ENCODE measurements around the gene TNFRSF18.
"Not testable (repeated sequence)": the region's sequence is repeated elsewhere in the genome, so short reads cannot be mapped to it uniquely, and the experiment has no call there.

The TNFRSF18 gene, protein sequence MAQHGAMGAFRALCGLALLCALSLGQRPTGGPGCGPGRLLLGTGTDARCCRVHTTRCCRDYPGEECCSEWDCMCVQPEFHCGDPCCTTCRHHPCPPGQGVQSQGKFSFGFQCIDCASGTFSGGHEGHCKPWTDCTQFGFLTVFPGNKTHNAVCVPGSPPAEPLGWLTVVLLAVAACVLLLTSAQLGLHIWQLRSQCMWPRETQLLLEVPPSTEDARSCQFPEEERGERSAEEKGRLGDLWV

DNA sequence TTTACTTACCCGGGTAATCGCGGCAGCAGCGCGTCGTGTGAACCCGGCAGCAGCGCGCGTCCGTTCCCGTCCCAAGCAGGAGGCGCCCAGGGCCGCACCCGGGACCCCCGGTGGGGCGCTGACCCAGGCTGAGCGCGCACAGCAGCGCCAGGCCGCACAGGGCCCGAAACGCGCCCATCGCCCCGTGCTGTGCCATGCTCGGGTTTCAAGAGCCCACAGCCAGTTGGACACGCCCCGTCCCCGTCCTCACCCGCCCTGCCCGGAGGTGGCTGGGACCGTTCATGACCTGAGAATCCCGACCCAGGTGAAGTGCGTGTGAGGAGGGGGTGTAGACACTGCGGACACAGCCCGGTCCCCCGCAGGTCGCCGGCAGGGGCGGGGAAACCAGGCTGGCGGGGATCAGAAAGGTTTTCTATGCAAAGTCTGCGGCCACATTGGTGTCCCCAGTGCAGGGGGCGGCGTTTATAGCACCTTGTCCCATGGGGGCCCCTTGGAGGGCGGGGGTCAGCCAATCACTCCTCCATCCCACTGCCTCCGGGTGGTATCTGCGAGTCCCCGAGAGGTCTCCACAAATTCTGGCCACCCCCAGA lies at the start of gene TNFRSF18:
TNFRSF18 (minus strand) TSS at position 217 of the 590 bp plus-strand sequence; CDS start at position 196, 21 bp downstream.
- no peak for DNase-seq (ENCODE audit: low read depth in 2 of 2, low spot score in 1 of 2)

DNA sequence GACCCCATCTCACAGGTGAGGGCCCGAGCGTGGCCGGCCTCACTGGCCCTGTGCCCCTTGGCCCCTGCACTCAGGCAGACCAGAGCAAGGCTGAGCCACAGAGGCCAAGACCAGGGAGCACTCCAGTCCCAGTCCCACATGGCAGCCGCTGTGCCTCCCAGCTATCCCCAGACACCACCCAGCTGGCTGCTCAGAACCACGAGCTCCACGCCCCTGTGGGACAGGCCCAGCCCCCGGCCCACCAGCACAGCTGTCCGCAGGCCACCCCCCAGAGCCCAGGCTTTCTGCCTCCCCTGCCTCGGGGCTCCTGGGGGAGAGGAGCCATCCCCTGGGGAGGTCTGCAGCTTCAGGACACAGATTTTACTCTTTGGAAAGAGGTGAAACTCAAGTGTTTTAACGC lies 49.2 kb upstream of the TNFRSF18 start:
- no peak for DNase-seq (ENCODE audit: low read depth in 2 of 2, low spot score in 1 of 2)

DNA sequence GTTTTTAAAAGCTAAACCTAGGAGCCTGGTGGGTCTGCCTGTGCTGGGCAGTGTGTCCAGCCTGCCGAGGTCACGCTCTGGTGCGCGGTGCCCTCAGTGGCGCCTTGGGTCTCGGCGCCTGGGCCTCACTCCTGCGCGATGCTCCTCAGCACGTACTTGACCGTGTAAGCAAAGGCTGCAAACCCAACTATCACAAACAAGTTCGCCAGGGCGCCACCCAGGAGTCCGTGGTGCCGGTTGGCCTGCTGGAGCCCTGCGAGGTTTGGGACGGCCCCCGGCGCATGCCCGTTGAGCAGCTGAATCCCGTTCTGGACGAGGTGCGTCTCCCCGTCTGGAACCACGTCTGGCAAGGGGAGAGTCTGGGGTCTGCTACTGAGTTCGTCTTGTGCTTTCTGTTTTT lies 48.7 kb upstream of the TNFRSF18 start:
- no peak for DNase-seq (ENCODE audit: low read depth in 2 of 2, low spot score in 1 of 2)

DNA sequence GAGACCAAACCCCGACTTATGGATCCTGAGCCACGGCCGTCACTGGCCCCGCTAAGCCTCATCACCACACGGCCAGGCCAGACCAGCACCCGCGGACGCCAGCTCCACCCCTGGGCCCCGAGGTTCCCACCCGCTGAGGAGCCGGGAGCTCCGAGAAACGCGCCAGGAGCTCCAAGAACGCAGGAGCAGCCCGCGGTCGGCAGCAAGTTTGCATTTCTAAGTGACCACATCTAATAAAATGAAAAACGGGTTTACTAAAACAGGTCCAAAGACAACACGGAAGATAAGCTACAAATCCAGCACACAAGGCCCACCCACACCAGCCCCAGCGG lies 48.2 kb upstream of the TNFRSF18 start:
- DNase-seq (ENCODE audit: low read depth in 2 of 2, low spot score in 1 of 2): no peak

DNA sequence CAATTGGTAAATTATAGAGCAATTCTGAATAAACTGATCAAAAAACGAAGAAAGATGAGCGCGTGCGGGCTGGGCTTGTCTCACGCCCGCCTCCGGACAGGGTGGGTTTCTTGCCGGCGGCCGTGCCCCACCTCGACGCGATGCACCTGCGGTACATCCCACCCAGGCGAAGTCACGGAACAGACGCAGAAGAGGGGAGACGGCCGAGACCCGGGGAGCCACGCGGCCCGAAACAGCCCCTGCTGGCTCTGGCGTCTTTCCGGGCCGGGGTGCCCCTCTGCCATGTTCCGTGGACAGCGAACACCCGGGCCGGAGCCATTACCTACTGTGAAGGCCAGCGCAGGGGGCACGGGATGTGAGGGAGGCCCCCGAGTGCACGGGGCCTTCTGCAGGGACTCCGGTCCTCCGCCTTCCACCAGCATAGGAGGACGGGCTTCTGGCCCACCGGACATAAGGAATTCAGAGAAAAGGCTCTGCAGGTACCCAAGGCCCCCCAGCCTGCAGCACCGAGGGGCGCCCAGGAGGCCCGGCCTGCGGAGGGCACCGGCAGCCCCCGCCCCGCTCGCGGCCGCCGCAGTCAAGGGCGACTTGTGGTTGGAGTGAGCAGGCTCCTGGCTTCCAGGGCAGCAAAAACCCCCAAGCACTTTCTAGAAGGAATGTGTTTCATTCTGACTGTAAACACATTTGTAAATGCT lies 47.7 kb upstream of the TNFRSF18 start:
- DNase-seq (ENCODE audit: low read depth in 2 of 2, low spot score in 1 of 2): no peak

DNA sequence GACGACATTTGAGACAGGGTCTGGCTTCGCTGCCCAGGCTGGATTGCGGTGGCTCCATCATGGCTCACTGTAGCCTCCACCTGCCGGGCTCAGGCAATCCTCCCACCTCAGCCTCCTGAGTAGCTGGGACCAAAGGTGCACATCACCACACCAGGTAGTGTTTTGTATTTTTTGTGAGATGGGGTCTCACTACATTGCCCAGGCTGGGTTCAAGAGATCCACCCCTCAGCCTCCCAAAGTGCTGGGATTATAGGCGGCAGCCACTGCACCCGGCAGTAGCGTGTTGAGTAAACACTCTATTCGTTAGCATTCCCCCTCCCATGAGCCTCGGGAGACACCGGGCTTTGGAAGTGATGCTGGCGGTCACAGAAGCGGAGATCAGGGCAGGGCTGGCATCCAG lies 46.9 kb upstream of the TNFRSF18 start:
- no peak for DNase-seq (ENCODE audit: low read depth in 2 of 2, low spot score in 1 of 2)

DNA sequence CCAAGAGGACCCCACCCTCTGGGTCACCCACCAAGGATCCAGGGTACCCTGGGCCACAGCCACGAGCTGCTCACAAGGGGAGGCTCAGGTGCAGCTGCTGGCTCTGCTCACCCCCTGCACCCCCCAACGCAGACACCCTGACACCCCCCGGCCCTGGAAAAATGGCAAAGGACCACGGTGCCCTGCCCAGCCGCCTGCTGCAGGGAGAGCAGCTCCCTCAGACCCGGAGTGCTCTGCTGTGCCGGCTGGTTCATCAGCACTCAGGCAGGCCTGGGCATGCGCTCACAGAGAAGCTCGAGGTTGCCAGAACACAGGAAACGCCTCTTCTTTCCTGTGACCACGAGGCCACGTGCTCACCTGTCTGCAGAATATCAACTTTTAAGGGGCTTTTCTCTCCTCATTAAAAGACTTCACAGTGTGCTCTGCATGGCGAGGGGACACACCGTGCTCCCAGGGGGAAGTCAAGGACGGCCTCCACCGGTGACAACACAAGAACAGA lies 44.4 kb upstream of the TNFRSF18 start:
- DNase-seq (ENCODE audit: low read depth in 2 of 2, low spot score in 1 of 2): peak in 1 of 2 donors; percentile 27

DNA sequence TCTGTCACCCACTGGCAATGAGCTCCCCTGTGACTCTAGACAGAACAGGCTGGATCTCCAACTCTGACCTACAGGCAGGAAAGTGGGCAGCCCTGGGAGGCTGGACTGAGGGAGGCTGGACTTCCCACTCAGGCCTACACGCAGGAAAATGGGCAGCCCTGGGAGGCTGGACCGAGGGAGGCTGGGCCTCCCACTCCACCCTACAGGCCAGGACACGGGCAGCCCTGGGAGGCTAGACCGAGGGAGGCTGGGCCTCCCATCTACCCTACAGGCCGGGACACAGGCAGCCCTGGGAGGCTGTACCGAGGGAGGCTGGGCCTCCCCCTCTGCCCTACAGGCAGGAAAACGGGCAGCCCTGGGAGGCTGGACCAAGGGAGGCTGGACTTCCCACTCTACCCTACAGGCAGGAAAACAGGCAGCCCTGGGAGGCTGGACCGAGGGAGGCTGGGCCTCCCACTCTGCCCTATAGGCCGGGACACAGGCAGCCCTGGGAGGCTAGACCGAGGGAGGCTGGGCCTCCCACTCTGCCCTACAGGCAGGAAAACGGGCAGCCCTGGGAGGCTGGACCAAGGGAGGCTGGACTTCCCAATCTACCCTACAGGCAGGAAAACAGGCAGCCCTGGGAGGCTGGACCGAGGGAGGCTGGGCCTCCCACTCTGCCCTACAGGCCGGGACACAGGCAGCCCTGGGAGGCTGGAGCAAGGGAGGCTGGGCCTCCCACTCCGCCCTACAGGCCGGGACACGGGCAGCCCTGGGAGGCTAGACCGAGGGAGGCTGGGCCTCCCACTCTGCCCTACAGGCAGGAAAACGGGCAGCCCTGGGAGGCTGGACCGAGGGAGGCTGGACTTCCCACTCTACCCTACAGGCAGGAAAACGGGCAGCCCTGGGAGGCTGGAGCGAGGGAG lies 41.9 kb upstream of the TNFRSF18 start:
- DNase-seq (ENCODE audit: low read depth in 2 of 2, low spot score in 1 of 2): not testable (repeated sequence)

DNA sequence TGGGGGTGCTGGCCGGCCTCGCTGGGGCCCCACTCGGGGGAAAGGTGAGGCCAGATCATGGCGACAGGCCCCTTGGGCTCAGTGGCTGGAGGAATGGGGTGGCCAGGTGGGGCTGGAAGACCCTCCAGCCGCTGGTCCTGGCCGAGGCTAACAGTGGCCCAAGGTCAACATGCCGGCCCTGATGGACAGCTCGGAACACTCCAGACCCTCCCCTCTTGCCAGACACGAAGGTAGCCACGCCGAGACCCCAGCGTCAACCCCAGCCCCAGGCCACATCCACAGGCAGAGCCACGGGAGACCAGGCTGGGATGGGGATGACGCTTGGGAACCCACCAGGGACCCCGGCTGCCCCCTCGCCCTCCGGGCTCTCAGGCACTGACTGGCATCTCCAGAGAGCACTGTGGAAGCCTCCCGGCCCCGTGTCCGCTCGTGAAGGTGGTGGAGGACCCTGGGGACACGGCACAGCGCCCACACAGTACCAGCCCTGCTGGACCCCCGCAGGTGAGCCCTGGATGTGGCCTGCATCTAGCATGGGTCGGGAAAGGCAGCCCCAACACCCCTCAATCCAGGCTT lies 41.0 kb upstream of the TNFRSF18 start:
- DNase-seq (ENCODE audit: low read depth in 2 of 2, low spot score in 1 of 2): no peak

DNA sequence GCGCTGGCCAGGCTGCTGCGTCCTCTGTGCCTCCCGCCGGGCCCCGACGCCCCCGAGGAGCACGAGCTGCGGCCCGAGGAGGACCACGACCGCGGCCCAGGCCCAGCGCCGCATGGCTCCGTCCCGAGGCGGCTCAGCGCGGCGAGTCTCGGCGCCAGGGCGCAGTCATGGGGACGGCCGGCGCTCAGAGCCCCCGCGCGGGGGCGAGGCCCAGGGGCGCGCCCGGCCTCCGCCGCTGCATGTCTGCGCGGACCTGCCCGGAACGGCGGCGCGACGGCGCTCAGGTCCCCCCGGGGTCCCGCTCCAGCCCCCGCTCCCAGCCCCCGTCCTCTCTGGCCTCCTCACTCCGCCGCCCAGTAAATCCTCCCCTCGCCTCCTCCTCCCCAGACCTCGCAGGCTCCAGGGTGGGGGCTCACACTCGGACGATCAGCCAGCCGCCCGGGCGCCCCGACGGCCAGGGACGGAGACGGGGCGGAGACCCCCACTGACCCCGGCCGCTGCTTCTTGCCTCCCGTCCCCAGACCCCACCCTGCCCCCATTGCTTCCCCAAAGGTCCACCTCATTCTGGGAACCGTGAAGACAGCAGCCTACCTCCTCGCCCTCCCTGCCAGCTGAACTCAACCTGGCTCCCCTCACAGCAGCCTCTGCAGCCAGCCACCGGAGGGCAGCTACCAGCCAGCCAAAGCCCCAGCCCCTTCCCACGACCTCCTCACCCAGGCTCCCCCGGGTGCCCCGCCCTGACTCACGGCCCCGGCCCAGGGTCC lies 40.4 kb upstream of the TNFRSF18 start, which contains the start of gene C1QTNF12:
C1QTNF12 (minus strand) TSS at position 146 of the 764 bp plus-strand sequence; CDS start at position 114, 32 bp downstream.
- DNase-seq (ENCODE audit: low read depth in 2 of 2, low spot score in 1 of 2): no peak

DNA sequence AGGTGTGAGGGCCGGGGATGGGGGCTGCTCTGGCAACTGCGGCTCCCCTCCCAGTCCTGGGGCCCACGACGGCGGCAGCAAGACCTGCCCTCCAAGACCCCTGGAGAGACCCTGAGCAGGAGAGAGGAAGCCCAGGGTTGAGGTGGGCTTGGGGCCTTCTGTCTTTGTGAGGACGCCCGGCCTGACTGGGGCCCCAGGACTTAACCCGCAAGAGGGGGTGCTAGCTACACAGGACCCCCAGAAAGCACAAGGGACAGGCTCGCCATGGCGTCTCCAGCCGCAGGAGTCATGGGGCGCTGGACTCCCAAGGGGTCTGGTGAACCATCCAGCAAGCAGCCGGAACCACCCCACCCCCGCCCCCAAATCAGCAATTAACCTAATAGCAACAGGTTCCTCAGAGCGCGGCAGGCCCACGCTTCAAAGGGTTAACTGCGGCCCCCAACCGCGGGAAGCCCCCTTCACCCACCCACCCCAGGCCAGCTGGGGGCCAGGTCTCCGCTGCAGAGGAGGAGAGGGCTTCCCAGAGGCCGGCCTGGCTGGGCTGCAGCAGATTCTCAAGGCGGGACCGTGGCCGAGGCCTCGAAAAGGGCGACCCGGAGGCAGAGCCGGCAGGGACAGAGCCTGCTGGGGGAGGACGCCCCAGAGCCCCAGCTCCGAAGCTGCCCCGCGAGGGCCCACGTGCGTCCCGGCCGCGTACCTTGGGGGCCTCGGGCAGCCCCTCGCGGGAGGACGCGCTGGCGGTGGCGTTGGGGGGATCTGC lies 39.6 kb upstream of the TNFRSF18 start:
- no peak for DNase-seq (ENCODE audit: low read depth in 2 of 2, low spot score in 1 of 2)

DNA sequence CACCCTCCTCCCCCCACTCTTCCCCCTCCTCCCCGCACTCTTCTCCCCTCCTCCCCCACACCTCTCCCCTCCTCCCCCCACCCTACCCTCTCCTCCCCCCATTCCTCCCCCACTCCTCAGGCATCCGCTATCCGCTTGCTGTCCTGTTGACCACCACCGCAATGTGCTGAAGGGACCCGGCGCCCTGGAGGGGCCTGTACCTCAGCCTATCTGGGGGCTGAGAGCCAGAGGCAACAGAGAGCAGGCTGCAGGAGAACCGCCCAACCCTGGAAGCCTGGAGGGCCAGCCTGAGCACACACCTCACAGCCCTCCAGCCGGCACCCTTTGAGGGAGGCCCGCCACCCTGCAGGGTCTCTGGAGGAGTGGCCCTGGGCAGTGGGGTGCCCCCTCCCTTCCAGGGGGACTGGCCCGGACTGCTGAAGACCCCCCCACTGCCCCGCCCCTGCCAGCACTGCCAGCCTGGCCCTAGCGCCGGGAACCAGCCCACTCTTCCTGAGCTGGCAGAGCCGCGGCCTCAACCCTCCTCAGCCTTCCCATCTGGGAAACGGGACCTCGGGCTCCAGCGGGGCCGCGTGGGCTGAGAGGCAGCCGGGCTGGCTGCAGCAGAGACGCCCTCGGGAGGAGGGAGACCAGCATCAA lies 38.9 kb upstream of the TNFRSF18 start:
- no peak for DNase-seq (ENCODE audit: low read depth in 2 of 2, low spot score in 1 of 2)

DNA sequence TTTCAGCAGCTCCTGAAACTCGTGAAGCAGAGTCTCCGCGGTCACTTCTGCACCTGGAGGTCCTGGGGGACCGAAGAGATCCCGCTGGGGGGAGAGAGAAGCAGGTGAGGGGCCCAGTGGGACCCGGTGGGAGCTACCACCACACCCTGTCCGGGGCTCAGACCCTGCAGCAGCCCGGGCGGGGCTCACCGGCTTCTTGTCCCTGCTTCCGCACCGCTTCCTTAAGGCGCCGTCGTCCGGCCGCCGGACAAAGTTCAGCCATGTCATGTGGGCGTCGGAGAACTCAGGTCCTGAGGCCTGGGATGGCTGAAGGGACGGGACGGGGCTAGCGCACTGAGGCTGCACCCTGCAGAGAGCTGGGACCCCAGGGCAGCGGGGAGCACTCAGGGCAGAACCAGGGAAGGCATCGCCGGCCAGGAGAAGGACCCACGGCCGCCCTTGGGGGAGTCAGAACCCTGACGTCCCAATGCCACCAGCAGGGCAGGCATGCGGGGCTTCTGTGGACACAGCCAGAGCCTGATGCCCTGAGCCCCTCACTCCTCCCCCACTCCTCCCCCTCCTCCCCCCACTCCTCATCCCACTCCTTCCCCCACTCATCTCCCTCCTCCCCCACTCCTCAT lies 37.9 kb upstream of the TNFRSF18 start:
- DNase-seq (ENCODE audit: low read depth in 2 of 2, low spot score in 1 of 2): no peak

DNA sequence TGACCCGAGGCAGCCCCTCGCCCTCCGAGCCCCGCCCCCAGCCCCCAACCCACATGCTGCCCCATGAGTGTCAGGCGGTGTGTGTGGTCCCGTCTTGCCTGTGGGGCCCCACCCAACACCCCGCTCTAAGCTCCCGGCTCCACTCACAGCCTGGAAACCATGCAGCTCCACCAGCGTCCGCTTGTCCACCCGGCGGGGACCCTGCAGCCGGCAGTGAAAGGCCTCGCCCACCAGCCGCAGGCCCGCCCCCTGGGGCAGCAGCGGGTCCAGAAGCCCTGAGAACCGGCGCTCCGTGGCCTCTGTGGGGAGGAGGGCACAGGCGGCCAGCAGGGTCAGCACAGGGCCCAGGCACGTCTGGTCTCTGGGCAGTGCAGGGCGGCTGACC lies 37.4 kb upstream of the TNFRSF18 start:
- DNase-seq (ENCODE audit: low read depth in 2 of 2, low spot score in 1 of 2): no peak

DNA sequence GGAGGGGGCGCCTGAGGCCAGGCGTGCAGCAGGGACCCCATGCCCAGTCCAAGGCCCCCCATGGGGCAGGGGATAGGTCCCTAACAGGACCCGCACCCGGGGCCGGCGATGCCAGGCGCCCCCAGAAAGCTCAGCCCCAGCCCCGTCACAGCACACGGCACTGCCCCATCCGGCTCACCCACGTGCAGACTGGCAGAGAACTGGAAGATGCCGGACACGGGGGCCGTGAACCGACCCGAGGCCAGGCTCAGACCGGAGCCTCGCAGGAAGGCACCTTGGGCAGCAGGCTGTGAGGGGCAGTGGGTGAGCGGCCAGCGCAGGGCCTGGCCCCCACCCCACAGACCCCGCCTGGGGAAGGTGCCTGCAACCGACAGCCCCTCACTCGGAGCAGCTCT lies 36.9 kb upstream of the TNFRSF18 start:
- DNase-seq (ENCODE audit: low read depth in 2 of 2, low spot score in 1 of 2): no peak

DNA sequence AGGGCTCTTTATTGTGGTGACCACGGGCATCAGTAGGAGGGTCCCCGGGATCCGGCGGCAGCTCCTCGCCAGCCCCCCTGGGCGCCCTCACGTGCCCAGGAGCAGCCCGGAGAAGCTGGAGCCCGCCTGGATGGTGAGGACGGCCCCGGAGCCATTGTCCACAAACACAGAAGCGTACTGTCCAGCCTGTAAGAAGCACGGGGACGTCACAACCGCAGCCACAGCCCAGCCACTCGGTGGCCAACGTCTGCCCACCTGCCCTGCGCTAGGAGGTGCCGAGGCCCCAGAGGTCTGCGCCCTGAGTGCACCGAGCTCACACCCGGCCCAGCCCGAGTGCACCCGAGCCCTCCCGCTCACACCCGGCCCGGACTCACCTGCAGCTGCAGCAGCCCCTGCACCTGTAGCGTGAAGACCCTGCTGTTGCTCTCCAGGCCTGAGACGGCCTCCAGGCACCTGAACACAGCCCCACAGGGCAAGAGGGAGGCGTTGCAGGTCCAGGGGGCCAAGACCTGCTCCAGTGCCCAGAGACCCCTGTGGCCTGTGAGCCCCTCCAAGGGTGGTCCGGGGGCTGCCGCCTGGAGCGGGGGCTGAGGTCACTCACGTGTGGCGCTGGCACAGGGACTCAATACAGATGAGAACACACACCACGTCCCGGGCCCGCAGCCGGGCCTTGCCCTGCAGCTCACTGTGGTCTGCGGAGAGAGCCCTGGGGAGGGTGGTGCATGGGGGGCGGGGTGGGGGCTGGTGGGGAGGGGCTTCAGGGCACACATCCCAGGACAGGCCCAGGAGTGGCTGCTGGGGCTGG lies 36.3 kb upstream of the TNFRSF18 start:
- no peak for DNase-seq (ENCODE audit: low read depth in 2 of 2, low spot score in 1 of 2)

DNA sequence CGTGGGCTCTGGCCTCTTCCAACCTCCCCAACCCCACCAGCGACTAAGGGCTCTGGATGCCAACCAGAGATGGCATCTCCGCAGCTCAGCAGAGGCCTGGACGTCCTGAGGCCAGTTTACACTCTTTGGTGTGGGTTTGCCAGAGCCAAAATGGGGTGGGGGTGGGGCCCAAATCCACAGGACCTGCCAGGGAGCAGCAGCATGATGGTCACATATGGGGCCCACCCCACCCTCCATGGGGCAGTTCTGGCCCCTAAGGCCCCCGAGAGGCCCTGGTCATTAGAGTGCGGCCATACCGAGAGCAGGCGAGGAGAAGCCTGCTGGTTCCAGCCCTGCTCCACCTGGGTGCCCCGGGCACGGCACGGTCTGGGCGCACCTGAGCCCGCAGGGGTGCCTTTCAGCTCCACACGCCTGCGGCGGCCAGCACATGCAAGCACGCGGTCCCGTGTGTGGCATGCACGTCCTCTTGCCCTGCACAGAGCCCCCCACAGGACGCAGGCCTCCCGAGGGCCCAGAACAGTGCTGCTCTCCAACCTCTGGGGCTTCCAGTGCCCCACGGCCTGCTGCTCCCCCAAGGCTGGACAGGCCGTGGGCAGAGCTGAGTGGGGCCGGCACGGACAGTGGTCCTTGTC lies 35.3 kb upstream of the TNFRSF18 start:
- no peak for DNase-seq (ENCODE audit: low read depth in 2 of 2, low spot score in 1 of 2)

Data from stimulated activated CD8-positive, alpha-beta memory T cell treated with anti-CD3 and anti-CD28 coated beads, Interleukin-4, amount 100 ng/mL, for 1 hour (primary cell).